Astrocyte (in vitro differentiated cells and primary cell): ENCODE results near the gene COL15A1.

Experiments
- CTCF ChIP-seq: IDR thresholded peaks from 2 replicates; pipeline ENCODE4 v1.5.1; 2011; ENCODE audit warnings: low read depth, mild to moderate bottlenecking, inconsistent platforms, low read length, moderate library complexity; ENCODE audit not compliant: insufficient read depth
- EZH2 ChIP-seq: IDR thresholded peaks from 2 replicates; pipeline ENCODE4 v1.6.1; 2012; ENCODE audit warnings: mild to moderate bottlenecking, low read length, inconsistent platforms; ENCODE audit not compliant: insufficient read depth

- TF ChIP-seq CTCF (no peak), EZH2 (no peak)
These were observed 170.3 kb downstream of the COL15A1 start for GRCh38 chr9:99114049-99114440.
